LNCaP clone FGC (cell line): ENCODE results near the gene SLC5A5.

ENCODE experiments used
- DNase-seq: peaks from one replicate; pipeline ENCODE4 v3.0.0-alpha.2; 2011; ENCODE audit warnings: low read depth
- H3K4me3 ChIP-seq: 2 replicates; pipeline ENCODE4 v1.5.1; 2011; ENCODE audit warnings: mild to moderate bottlenecking, low read depth, low read length, control low read depth
- TF ChIP-seq, protein P1 (sequence below): IDR thresholded peaks from 2 replicates; pipeline ENCODE4 v1.5.1; 2012; ENCODE audit warnings: mild to moderate bottlenecking; ENCODE audit not compliant: control insufficient read depth, insufficient read depth; ENCODE audit errors: extremely low read depth

Gene SLC5A5

DNA sequence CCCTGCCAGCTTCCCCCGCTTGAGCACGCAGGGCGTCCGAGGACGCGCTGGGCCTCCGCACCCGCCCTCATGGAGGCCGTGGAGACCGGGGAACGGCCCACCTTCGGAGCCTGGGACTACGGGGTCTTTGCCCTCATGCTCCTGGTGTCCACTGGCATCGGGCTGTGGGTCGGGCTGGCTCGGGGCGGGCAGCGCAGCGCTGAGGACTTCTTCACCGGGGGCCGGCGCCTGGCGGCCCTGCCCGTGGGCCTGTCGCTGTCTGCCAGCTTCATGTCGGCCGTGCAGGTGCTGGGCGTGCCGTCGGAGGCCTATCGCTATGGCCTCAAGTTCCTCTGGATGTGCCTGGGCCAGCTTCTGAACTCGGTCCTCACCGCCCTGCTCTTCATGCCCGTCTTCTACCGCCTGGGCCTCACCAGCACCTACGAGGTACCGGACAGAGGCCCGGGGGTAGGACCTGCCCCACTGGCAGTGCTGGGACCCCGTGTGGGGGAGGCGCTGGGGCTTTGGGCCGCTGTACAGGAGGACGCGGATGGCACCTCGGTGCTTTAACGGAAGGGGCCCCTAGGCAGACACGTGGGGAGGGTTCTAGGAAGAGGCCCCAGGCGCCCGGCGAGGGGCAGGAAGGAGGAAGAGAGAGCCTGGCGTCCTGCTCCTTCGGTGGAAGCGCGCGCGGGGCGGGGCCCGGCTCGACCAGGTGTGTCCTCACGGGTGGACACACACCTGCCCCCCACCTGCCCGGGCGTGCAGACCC lies 681 bp downstream of the SLC5A5 start:
- no peak overlapping the region for H3K4me3 ChIP-seq
- DNase-seq, result no peak
- TF ChIP-seq, protein P1, sequence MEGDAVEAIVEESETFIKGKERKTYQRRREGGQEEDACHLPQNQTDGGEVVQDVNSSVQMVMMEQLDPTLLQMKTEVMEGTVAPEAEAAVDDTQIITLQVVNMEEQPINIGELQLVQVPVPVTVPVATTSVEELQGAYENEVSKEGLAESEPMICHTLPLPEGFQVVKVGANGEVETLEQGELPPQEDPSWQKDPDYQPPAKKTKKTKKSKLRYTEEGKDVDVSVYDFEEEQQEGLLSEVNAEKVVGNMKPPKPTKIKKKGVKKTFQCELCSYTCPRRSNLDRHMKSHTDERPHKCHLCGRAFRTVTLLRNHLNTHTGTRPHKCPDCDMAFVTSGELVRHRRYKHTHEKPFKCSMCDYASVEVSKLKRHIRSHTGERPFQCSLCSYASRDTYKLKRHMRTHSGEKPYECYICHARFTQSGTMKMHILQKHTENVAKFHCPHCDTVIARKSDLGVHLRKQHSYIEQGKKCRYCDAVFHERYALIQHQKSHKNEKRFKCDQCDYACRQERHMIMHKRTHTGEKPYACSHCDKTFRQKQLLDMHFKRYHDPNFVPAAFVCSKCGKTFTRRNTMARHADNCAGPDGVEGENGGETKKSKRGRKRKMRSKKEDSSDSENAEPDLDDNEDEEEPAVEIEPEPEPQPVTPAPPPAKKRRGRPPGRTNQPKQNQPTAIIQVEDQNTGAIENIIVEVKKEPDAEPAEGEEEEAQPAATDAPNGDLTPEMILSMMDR, result no peak

DNA sequence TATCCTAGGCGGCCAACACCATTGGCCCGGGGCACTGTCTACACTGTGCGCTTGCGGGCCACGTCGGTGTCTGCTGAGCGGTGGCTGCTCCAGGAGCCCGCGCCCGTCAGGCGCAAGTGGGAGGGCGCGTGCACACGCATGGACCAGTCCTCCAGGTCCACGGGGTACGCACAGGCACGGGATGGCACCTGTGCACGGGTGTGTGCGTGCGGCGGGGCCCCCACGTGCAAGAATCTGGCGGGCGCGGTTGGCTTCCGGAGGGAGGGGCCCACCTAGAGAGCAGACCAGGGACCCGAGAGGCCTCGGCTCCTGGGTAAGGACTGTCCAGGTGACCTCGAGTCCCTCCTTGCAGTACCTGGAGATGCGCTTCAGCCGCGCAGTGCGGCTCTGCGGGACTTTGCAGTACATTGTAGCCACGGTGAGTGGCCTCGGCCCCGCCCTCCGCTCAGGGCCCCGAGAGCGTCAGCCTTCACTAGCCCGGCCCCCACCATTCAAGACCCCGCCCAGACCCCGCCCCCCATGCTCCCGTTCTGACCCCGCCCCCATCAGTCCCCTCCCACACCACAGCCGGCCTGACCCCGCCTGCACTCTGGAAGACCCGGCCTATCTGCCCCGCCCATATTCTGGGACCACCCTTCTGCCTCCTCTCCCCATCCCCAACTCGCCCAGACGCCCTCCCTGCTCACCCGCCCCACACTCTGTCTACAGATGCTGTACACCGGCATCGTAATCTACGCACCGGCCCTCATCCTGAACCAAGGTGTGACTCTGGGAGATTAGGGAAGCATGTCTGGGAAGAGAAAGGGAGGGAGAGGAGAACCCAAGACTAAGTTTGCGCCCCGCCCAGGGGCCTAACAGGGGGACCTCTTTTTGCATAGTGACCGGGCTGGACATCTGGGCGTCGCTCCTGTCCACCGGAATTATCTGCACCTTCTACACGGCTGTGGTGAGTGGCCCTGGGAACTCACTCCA lies 2.3 kb downstream of the SLC5A5 start:
- no peak for DNase-seq
- TF ChIP-seq, protein P1, result no peak
- no peak overlapping the region for H3K4me3 ChIP-seq

DNA sequence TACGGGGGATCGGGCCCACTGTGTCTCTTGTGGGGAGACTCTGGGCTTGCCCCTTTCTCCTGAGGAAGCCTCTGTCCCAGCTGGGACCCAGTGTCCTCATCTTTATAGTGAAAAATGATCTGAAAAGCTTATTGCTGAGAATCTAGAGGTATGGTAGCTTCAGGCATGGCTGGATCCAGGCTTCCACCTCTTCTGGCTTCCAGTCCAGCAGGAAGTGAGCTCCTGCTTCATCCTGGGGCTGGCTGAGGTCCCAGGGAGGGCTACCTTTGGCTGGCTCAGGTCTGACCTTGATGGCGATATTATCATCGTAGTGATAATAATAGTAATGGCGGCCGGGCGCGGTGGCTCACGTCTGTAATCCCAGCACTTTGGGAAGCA lies 3.0 kb downstream of the SLC5A5 start:
- DNase-seq, result no peak
- TF ChIP-seq, protein P1, result no peak
- H3K4me3 ChIP-seq, result no peak overlapping the region

DNA sequence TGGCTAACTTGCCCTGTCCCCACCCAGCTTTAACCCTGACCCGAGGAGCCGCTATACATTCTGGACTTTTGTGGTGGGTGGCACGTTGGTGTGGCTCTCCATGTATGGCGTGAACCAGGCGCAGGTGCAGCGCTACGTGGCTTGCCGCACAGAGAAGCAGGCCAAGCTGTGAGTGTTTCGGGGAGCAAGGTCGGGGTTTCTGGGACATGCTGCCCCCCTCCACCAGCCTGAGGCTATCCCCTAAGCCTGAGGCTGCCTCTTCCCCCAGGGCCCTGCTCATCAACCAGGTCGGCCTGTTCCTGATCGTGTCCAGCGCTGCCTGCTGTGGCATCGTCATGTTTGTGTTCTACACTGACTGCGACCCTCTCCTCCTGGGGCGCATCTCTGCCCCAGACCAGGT lies 6.0 kb downstream of the SLC5A5 start:
- TF ChIP-seq, protein P1, result no peak
- DNase-seq, result no peak
- H3K4me3 ChIP-seq, result no peak overlapping the region

DNA sequence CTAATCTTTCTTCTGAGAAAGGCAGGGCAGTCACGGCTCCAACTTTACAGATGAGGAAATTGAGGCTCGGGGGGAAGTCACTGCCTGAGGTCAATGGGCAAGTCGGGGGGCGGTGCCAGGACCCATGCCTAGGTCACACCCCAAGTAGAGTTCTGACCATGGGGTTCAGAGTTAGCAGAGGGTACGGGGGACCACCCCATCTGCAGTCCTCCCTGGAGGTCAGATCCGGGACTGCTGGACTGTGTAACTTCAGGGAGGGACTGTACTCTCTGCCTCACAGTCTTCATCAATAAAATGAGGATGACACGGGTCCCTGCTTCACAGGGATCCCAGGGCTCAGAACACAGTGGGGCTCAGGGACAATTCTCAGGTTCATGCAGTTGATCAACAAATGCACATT lies 7.7 kb downstream of the SLC5A5 start:
- no peak for DNase-seq
- TF ChIP-seq, protein P1, result no peak
- H3K4me3 ChIP-seq, result no peak overlapping the region

DNA sequence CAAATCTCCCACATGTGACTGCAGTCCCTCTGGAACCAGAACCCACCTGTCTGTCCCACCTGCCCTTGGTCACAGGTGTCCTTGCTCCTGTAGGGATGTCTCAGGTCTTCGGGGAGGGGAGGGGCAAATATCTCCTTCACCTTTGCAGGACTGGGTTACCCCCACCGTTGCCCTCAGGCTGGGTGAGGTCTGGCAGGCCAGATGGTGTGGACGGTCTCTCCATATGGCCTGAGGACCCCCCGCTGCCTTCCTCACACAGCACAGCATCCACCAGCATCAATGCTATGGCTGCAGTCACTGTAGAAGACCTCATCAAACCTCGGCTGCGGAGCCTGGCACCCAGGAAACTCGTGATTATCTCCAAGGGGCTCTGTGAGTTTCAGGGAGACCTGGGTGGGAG lies 10.0 kb downstream of the SLC5A5 start:
- TF ChIP-seq, protein P1, result no peak

More for the DNA sequence above, 10.0 kb downstream of the SLC5A5 start:
- H3K4me3 ChIP-seq, result no peak overlapping the region
- DNase-seq, result no peak
